ENCODE results near the gene ACIN1.

Gene ACIN1

GRCh38 chr14:23137813-23138535, 43.0 kb upstream of the ACIN1 start:
- no peak for TF ChIP-seq CTCF (IDR thresholded peaks at IDR 0.05)

- TF ChIP-seq CTCF (IDR thresholded peaks at IDR 0.05): no peak
Measured at GRCh38 chr14:23137192-23137812, 42.4 kb upstream of the ACIN1 start.

- no peak for TF ChIP-seq CTCF (IDR thresholded peaks at IDR 0.05)
Measured at GRCh38 chr14:23136566-23137133, 41.7 kb upstream of the ACIN1 start.

- TF ChIP-seq CTCF (IDR thresholded peaks at IDR 0.05): no peak
Measured at GRCh38 chr14:23132970-23133369, 38.0 kb upstream of the ACIN1 start.

GRCh38 chr14:23131482-23131881, 36.5 kb upstream of the ACIN1 start:
- TF ChIP-seq CTCF (IDR thresholded peaks at IDR 0.05): no peak

- TF ChIP-seq CTCF (IDR thresholded peaks at IDR 0.05): no peak
Measured at GRCh38 chr14:23130871-23131270, 35.9 kb upstream of the ACIN1 start.

GRCh38 chr14:23129759-23130316, 34.9 kb upstream of the ACIN1 start:
- TF ChIP-seq CTCF (IDR thresholded peaks at IDR 0.05): no peak
